A549 (cell line): ENCODE measurements around the gene ACAD10. TPM values are rescaled to one million over a fixed set of nuclear protein-coding genes. Genes with fewer than 3 reads are reported as not detected.
A peak's percentile ranks its signal among the peaks of the same experiment; 100 is the strongest.

Experiments used
- ATAC-seq, 2 experiments: fragments of 200-7000 bp in 1 of 2; fragments of >200 bp in 1 of 2; cut with Nextera tagmentation in 1 of 2; cut with Tn5 transposase in 1 of 2; 3 replicates each; pipeline versions ENCODE4 v1.8.0 to v1.9.1; 2018 to 2020; ENCODE audit warnings: mild to moderate bottlenecking in 1 of 2, moderate library complexity in 1 of 2
- CTCF ChIA-PET: fragments of 300-600 bp; sonication (Branson Sonifier 250); formaldehyde crosslinking; extraction: SDS; loops from one replicate; lab custom pipeline; 2021; ENCODE audit warnings: antibody characterized with exemption, inconsistent platforms; lab: Yijun Ruan, JAX
- POLR2A ChIA-PET: fragments of 350-600 bp; formaldehyde crosslinking; extraction: SDS; loops from one replicate; lab custom pipeline; 2021; ENCODE audit warnings: antibody characterized with exemption, inconsistent platforms; lab: Yijun Ruan, JAX
- DNase-seq, 2 experiments: peaks; one replicate each; pipeline versions ENCODE4 v3.0.0 to v3.0.0-alpha.2; 2011 to 2016; ENCODE audit warnings: low read depth in 1 of 2, low spot score in 1 of 2
- FAIRE-seq: peaks from 2 replicates; lab custom pipeline; 2011; peaks lifted over from hg19 to GRCh38; lab: Jason Lieb, UNC
- H3K27ac ChIP-seq, 2 experiments: fragments of >200 bp; sonication (Bioruptor Twin); formaldehyde crosslinking; 3 replicates each; pipeline ENCODE4 v1.5.1; 2016 to 2017
- H3K4me1 ChIP-seq: fragments of >200 bp; sonication (Bioruptor Twin); formaldehyde crosslinking; 3 replicates; pipeline ENCODE4 v1.6.1; 2016
- H3K4me2 ChIP-seq: fragments of >200 bp; sonication (Bioruptor Twin); formaldehyde crosslinking; 3 replicates; pipeline ENCODE4 v1.6.1; 2016
- H3K4me3 ChIP-seq: fragments of >200 bp; sonication (Bioruptor Twin); formaldehyde crosslinking; 3 replicates; pipeline ENCODE4 v1.5.1; 2016
- H3K9me3 ChIP-seq: fragments of >200 bp; sonication (Bioruptor Twin); formaldehyde crosslinking; 3 replicates; pipeline ENCODE4 v1.6.1; 2016
- CHD2 ChIP-seq: fragments of 150-350 bp; IDR thresholded peaks from 2 replicates; pipeline ENCODE4 v1.6.1; 2014; ENCODE audit warnings: low read length; ENCODE audit not compliant: partially characterized antibody
- CHD4 ChIP-seq: fragments of 200-600 bp; sonication (generic); IDR thresholded peaks from 2 replicates; pipeline ENCODE4 v1.6.1; 2016; ENCODE audit warnings: antibody characterized with exemption, mild to moderate bottlenecking, borderline replicate concordance
- FOSB ChIP-seq: fragments of 250-450 bp; sonication (Bioruptor Pico); IDR thresholded peaks from 2 replicates; pipeline ENCODE4 v1.5.0; 2020; ENCODE audit warnings: mild to moderate bottlenecking, moderate library complexity
- FOSL2 ChIP-seq, 2 experiments: fragments of 450-650 bp in 1 of 2; fragments of >200 bp in 1 of 2; sonication (Bioruptor Twin) in 1 of 2; formaldehyde crosslinking; IDR thresholded peaks; 2 replicates each; pipeline versions ENCODE4 v1.5.0 to v1.6.1; 2016 to 2020; ENCODE audit warnings: mild to moderate bottlenecking in 1 of 2, moderate library complexity in 1 of 2
- FOXS1 ChIP-seq: fragments of 250-450 bp; sonication (Bioruptor Pico); IDR thresholded peaks from 2 replicates; pipeline ENCODE4 v1.5.0; 2020; ENCODE audit warnings: mild to moderate bottlenecking, moderate library complexity
- HOXB13 ChIP-seq: fragments of 250-450 bp; sonication (Bioruptor Pico); IDR thresholded peaks from 2 replicates; pipeline ENCODE4 v1.5.0; 2020; ENCODE audit warnings: low read depth, mild to moderate bottlenecking, moderate library complexity
- JUN ChIP-seq, 2 experiments: fragments of >200 bp; sonication (Bioruptor Twin); formaldehyde crosslinking; IDR thresholded peaks; 2 replicates in 1 of 2; 3 replicates in 1 of 2; pipeline ENCODE4 v1.6.1; 2016 to 2017
- JUNB ChIP-seq: fragments of >200 bp; sonication (Bioruptor Twin); formaldehyde crosslinking; IDR thresholded peaks from 2 replicates; pipeline ENCODE4 v1.6.1; 2016
- MAFK ChIP-seq: fragments of 450-650 bp; IDR thresholded peaks from 2 replicates; pipeline ENCODE4 v1.6.1; 2014; ENCODE audit not compliant: partially characterized antibody
- RAD21 ChIP-seq, 2 experiments: fragments of >200 bp in 1 of 2; sonication (Bioruptor Twin) in 1 of 2; formaldehyde crosslinking in 1 of 2; IDR thresholded peaks in 1 of 2; conservative IDR thresholded peaks in 1 of 2; 2 replicates in 1 of 2; 3 replicates in 1 of 2; pipeline ENCODE4 v1.6.1; 2012 to 2018; ENCODE audit warnings: inconsistent platforms in 1 of 2
- RARB ChIP-seq: fragments of 250-450 bp; sonication (Bioruptor Pico); IDR thresholded peaks from 2 replicates; pipeline ENCODE4 v1.8.0; 2021; ENCODE audit warnings: mild to moderate bottlenecking, moderate library complexity
- RCOR1 ChIP-seq: fragments of 150-350 bp; IDR thresholded peaks from 2 replicates; pipeline ENCODE4 v1.6.1; 2014; ENCODE audit warnings: antibody characterized with exemption, low read length, low read depth
- RFX5 ChIP-seq: fragments of 450-650 bp; IDR thresholded peaks from 2 replicates; pipeline ENCODE4 v1.7.1; 2014; ENCODE audit warnings: antibody characterized with exemption, mild to moderate bottlenecking, moderate library complexity
- TFCP2L1 ChIP-seq: fragments of 250-450 bp; sonication (Bioruptor Pico); IDR thresholded peaks from 2 replicates; pipeline ENCODE4 v1.5.0; 2021; ENCODE audit warnings: mild to moderate bottlenecking
- TP53 ChIP-seq: fragments of 250-450 bp; sonication (Bioruptor Pico); IDR thresholded peaks from 2 replicates; pipeline ENCODE4 v1.5.0; 2021; ENCODE audit warnings: mild to moderate bottlenecking, moderate library complexity
- ZFP36 ChIP-seq: fragments of 450-650 bp; IDR thresholded peaks from 2 replicates; pipeline ENCODE4 v1.6.1; 2014; ENCODE audit warnings: borderline replicate concordance; ENCODE audit not compliant: partially characterized antibody
- ZNF302 ChIP-seq: fragments of 250-450 bp; sonication (Bioruptor Pico); IDR thresholded peaks from 2 replicates; pipeline ENCODE4 v1.9.0; 2021; ENCODE audit warnings: inconsistent platforms, mild to moderate bottlenecking, moderate library complexity
- WGBS: methylation state at CpG from one replicate; pipeline ENCODE4 v1.1.6; 2017; ENCODE audit errors: missing lambda C conversion rate; 5-methylcytosine and 5-hydroxymethylcytosine counted together
- polyA plus RNA-seq, 4 experiments: library from polyadenylated mRNA; depleted of rRNA in 3 of 4; stranded (reverse); fragments of >200 nt; fragmentation: RNase III in 1 of 4; extraction: RNeasy Plus Mini Kit Qiagen cat#74134 plus additional on column Dnase treatment in 1 of 4; gene quantifications; 2 replicates in 3 of 4; 3 replicates in 1 of 4; pipeline ENCODE4 v1.2.3, GENCODE V29; 2011 to 2017
- TF ChIP-seq, protein P1 (sequence below): fragments of >200 bp; sonication (Bioruptor Twin); formaldehyde crosslinking; IDR thresholded peaks from 3 replicates; pipeline ENCODE4 v1.6.1; 2016
- TF ChIP-seq, protein P2 (sequence below): IDR thresholded peaks from 2 replicates; pipeline ENCODE4 v1.6.1; 2012
- TF ChIP-seq, protein P3 (sequence below): IDR thresholded peaks from 2 replicates; pipeline ENCODE4 v1.6.1; 2012; ENCODE audit warnings: low read depth, borderline replicate concordance
- TF ChIP-seq, protein P4 (sequence below): fragments of >200 bp; sonication (Bioruptor Twin); formaldehyde crosslinking; IDR thresholded peaks from 2 replicates; pipeline ENCODE4 v1.6.1; 2016
- TF ChIP-seq, protein P5 (sequence below): fragments of 450-650 bp; IDR thresholded peaks from 2 replicates; pipeline ENCODE4 v1.6.1; 2014; ENCODE audit warnings: antibody characterized with exemption
- TF ChIP-seq, protein P6 (sequence below): fragments of 150-350 bp; IDR thresholded peaks from 2 replicates; pipeline ENCODE4 v1.6.1; 2014; ENCODE audit warnings: low read depth, mild to moderate bottlenecking, low read length

The ACAD10 gene
- polyA plus RNA-seq, 2 of the 4 experiments (the other 2 are of a cell fraction) = 15.1 to 22.0 TPM

DNA sequence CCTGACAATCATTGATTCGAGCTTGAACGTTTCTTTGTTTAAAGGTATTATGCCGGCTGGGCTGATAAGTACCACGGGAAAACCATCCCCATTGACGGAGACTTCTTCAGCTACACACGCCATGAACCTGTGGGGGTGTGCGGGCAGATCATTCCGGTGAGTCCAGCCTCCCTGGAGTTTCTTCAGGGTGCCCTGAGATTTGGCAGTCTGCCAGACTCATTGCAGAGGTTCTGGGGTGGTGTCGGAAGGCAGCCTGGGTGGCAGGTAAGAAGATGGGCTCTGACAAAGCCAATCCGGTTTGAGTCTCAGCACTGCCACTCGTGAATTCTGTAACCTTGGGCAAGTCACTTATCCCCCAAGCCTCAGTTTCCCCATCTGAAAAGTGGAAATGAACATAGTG lies 103.9 kb downstream of the ACAD10 start (continued):
- TF ChIP-seq, protein P1, sequence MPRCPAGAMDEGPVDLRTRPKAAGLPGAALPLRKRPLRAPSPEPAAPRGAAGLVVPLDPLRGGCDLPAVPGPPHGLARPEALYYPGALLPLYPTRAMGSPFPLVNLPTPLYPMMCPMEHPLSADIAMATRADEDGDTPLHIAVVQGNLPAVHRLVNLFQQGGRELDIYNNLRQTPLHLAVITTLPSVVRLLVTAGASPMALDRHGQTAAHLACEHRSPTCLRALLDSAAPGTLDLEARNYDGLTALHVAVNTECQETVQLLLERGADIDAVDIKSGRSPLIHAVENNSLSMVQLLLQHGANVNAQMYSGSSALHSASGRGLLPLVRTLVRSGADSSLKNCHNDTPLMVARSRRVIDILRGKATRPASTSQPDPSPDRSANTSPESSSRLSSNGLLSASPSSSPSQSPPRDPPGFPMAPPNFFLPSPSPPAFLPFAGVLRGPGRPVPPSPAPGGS = no peak
- no peak for TF ChIP-seq TFCP2L1 (CRISPR knock-in tag)
- TF ChIP-seq FOSB (CRISPR knock-in tag) = no peak

DNA sequence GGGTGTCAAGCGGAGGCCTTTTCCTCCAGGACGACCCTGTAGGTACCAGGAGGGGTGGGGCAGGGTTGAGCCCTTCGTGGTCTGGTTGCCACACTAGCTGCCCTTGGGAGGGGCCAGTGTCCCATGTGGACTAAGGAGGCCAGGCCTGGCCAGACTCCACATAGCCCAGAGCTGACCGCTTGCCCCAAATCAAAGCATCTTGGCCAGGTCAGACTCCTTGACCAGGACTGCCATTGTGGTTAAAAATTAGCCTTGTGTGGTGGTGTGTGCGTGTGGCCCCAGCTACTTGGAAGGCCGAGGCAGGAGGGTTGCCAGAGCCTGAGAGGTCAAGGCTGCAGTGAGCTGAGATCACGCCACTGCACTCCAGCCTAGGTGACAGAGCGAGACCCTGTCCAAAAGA lies 105.7 kb downstream of the ACAD10 start:
- no peak overlapping the region for H3K27ac ChIP-seq
- no peak overlapping the region for H3K4me3 ChIP-seq
- H3K4me2 ChIP-seq = no peak overlapping the region
- peaks cover 29% of the 10 kb centered on the region for H3K4me1 ChIP-seq
- no peaks in the 10 kb centered on the region for H3K9me3 ChIP-seq
- ATAC-seq = no peak
- ChIA-PET POLR2A (interaction anchor here (0.6 kb wide), 1 partner anchor 27 kb away, joined by 6 read pairs; no protein-coding TSS in a partner anchor), CTCF (interaction anchor here (0.9 to 3.7 kb wide), 5 partner anchors 8 to 395 kb away, joined by 3 to 15 read pairs (median 4); no protein-coding TSS in a partner anchor)
- TF ChIP-seq ZNF302 = no peak
- TF ChIP-seq, protein P2, sequence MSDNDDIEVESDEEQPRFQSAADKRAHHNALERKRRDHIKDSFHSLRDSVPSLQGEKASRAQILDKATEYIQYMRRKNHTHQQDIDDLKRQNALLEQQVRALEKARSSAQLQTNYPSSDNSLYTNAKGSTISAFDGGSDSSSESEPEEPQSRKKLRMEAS = no peak
- TF ChIP-seq RARB (CRISPR knock-in tag) = no peak
- TF ChIP-seq MAFK = no peak
- TF ChIP-seq TP53 (CRISPR knock-in tag) = no peak
- TF ChIP-seq, protein P3, sequence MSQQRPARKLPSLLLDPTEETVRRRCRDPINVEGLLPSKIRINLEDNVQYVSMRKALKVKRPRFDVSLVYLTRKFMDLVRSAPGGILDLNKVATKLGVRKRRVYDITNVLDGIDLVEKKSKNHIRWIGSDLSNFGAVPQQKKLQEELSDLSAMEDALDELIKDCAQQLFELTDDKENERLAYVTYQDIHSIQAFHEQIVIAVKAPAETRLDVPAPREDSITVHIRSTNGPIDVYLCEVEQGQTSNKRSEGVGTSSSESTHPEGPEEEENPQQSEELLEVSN = no peak
- no peak for TF ChIP-seq CHD2
- TF ChIP-seq JUN (IDR thresholded peaks at IDR 0.05) = no peak
- TF ChIP-seq CHD4 = no peak
- TF ChIP-seq FOXS1 (CRISPR knock-in tag) = no peak
- TF ChIP-seq, protein P4, sequence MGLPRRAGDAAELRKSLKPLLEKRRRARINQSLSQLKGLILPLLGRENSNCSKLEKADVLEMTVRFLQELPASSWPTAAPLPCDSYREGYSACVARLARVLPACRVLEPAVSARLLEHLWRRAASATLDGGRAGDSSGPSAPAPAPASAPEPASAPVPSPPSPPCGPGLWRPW = no peak
- TF ChIP-seq RFX5 = no peak
- no peak for TF ChIP-seq ZFP36
- TF ChIP-seq JUNB = no peak
- TF ChIP-seq RCOR1 = no peak
- no peak for TF ChIP-seq HOXB13 (CRISPR knock-in tag)
- 93% methylated on average over 5 of the region's 8 CpGs for WGBS
- DNase-seq = no peak
- no peak for FAIRE-seq

DNA sequence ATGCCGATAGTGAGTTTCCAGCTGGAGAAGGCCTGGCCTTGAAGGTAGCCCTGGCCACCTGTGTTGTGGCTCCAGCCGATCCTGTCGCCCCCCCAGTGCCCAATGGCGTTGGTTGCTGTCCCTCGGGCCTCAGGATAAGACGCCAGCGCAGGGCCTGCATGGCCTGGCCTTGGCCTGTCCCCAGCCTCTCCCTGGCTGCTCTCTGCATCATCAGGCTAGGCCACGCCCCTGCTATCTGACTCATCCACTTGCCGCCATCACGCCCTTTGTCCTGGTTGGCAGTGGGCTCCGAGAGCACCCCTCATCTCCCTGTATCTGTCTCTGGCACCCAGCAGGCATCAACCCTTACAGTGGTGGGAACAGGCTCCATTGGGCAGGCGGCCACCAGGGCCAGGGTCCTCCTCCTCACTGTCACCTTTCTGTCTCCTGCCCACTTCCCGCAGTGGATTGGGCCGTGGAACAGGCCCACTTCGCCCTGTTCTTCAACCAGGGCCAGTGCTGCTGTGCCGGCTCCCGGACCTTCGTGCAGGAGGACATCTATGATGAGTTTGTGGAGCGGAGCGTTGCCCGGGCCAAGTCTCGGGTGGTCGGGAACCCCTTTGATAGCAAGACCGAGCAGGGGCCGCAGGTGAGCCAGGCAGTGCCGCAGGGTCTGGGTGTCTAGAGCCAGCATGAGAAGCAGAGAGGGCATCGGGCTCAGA lies 106.5 kb downstream of the ACAD10 start:
- peak overlapping the region in 1 of 2 experiments; percentile 34; a peak in 1 of 6 replicates for H3K27ac ChIP-seq
- CTCF ChIA-PET = interaction anchor here (1.1 to 3.7 kb wide), 6 partner anchors 21 to 395 kb away, joined by 3 to 15 read pairs (median 4); no protein-coding TSS in a partner anchor
- peaks cover 27% of the 10 kb centered on the region for H3K4me1 ChIP-seq
- FAIRE-seq = no peak
- peak in 1 of 2 experiments; percentile 30 for DNase-seq
- no peak overlapping the region for H3K4me3 ChIP-seq
- WGBS = 87% methylated on average over 27 of the region's 27 CpGs
- H3K4me2 ChIP-seq = no peak overlapping the region
- peak; percentile 63 to 67 for ATAC-seq
- POLR2A ChIA-PET = interaction anchor here (0.6 kb wide), 1 partner anchor 27 kb away, joined by 6 read pairs; no protein-coding TSS in a partner anchor
- no peaks in the 10 kb centered on the region for H3K9me3 ChIP-seq
- TF ChIP-seq, protein P5, sequence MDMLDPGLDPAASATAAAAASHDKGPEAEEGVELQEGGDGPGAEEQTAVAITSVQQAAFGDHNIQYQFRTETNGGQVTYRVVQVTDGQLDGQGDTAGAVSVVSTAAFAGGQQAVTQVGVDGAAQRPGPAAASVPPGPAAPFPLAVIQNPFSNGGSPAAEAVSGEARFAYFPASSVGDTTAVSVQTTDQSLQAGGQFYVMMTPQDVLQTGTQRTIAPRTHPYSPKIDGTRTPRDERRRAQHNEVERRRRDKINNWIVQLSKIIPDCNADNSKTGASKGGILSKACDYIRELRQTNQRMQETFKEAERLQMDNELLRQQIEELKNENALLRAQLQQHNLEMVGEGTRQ = no peak
- TF ChIP-seq FOSL2 (IDR thresholded peaks at IDR 0.05) = no peak
- TF ChIP-seq FOSL2 (CRISPR knock-in tag; IDR thresholded peaks at IDR 0.05) = peak; percentile 36
- TF ChIP-seq RAD21 (conservative IDR thresholded peaks at IDR 0.05 in 1 of 2, IDR thresholded peaks at IDR 0.05 in 1 of 2) = no peak
- TF ChIP-seq CHD4 = no peak
- TF ChIP-seq, protein P6, sequence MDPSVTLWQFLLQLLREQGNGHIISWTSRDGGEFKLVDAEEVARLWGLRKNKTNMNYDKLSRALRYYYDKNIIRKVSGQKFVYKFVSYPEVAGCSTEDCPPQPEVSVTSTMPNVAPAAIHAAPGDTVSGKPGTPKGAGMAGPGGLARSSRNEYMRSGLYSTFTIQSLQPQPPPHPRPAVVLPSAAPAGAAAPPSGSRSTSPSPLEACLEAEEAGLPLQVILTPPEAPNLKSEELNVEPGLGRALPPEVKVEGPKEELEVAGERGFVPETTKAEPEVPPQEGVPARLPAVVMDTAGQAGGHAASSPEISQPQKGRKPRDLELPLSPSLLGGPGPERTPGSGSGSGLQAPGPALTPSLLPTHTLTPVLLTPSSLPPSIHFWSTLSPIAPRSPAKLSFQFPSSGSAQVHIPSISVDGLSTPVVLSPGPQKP = no peak
- TF ChIP-seq, all 56 proteins: peak for 1
